ENCODE measurements around the gene RAB11FIP5.
"Not testable (repeated sequence)": the region's sequence is repeated elsewhere in the genome, so short reads cannot be mapped to it uniquely, and the experiment has no call there.

The RAB11FIP5 gene

DNA sequence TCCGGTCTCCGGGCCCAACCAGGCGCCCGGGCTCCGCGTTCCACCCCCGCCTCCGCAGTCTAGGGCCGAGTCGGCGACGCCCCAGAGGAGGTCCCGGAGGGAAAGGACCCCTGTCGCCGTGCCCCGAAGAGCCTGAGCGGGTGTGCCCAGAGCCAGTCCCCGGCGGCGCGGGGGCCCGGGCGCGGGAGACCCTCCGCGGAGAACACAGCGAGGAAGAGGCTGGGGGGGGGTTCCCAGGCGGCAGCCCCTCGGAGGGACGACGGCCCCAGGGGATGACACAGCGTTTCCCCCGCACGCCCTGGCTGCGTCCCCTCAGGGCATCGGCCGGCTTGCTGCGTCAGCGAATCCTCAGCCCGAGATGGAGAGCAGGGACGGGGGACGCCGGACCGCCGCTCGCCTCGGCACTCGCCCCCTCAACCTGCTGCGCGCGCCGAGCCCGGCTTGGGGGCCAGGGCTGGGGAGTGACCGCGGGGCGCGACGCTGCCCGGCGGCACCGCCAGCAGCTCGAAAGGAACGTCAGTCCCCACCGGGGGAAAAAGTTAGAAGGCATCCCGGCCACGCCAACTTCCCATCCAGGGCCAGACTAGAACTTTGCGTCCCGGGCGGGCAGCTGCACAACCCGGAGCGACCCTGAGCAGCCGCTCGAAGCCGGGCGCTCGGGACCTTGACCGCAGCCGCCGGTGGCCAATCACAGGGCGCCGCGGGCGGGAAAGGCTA is 41.9 kb downstream of the RAB11FIP5 start:
- Histone ChIP-seq H3K4me1 (ENCODE audit: control insufficient read depth, insufficient read depth, low read length) (peaks cover 21% of the 10 kb centered on the region), H3K9ac (ENCODE audit: low read length) (peak overlapping the region; percentile 73), H3K4me3 (ENCODE audit: low read length) (peak overlapping the region; percentile 94), H3K27me3 (ENCODE audit: control insufficient read depth, insufficient read depth, low read length) (no peaks in the 10 kb centered on the region), H3K36me3 (ENCODE audit: control insufficient read depth, insufficient read depth, low read length) (no peaks in the 10 kb centered on the region), H3K9me3 (ENCODE audit: control insufficient read depth, low read length) (no peaks in the 10 kb centered on the region)

DNA sequence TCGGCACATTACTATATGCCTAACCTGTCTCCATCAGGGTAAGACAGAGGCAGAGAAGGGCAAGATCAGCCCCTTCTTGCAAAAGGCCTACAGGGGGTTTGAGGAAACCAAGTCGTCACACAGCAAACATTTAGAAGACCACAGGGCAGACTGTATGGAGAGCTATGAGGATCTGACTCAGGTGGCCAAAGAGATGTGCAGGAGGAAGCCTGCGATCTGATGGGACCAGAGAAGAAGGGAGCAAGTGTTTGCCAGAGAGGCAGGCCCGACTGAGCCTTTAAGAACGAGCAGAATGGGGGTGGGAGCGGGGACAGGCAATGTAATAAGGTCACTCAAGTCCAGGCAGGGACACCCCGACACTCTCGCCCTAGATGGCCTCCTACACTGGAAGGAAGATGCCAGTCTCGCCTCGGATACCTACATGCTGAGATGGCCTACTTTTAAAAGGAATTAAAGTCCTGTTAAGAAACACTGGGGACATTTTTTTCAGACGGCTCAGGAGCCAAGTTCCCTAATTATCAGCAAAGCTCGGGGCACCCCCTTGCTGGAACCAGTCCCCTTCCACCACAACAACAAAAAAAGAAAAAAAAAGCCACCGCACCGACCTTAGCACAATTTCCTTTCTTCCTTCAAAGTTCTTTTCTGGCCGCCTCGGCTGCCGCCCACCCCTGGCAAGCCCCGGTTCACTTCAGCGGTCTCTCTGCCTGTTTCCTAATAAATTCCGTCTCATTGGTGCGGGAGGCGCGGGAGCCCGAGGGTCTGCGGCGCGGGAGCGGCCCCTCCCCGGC is 42.7 kb downstream of the RAB11FIP5 start:
- Histone ChIP-seq H3K9me3 (ENCODE audit: control insufficient read depth, low read length) (no peaks in the 10 kb centered on the region), H3K9ac (ENCODE audit: low read length) (peak overlapping the region; percentile 73), H3K4me1 (ENCODE audit: control insufficient read depth, insufficient read depth, low read length) (peaks cover 21% of the 10 kb centered on the region), H3K36me3 (ENCODE audit: control insufficient read depth, insufficient read depth, low read length) (no peaks in the 10 kb centered on the region), H3K27me3 (ENCODE audit: control insufficient read depth, insufficient read depth, low read length) (no peaks in the 10 kb centered on the region), H3K4me3 (ENCODE audit: low read length) (peak overlapping the region; percentile 69)

GRCh38 chr2:73069041-73069854 is 43.5 kb downstream of the RAB11FIP5 start:
- H3K9me3 ChIP-seq (ENCODE audit: control insufficient read depth, low read length), result no peaks in the 10 kb centered on the region
- H3K9ac ChIP-seq (ENCODE audit: low read length), result peak overlapping the region; percentile 73
- H3K27me3 ChIP-seq (ENCODE audit: control insufficient read depth, insufficient read depth, low read length), result no peaks in the 10 kb centered on the region
- no peak overlapping the region for H3K4me3 ChIP-seq (ENCODE audit: low read length)
- peaks cover 24% of the 10 kb centered on the region for H3K4me1 ChIP-seq (ENCODE audit: control insufficient read depth, insufficient read depth, low read length)
- no peaks in the 10 kb centered on the region for H3K36me3 ChIP-seq (ENCODE audit: control insufficient read depth, insufficient read depth, low read length)

DNA sequence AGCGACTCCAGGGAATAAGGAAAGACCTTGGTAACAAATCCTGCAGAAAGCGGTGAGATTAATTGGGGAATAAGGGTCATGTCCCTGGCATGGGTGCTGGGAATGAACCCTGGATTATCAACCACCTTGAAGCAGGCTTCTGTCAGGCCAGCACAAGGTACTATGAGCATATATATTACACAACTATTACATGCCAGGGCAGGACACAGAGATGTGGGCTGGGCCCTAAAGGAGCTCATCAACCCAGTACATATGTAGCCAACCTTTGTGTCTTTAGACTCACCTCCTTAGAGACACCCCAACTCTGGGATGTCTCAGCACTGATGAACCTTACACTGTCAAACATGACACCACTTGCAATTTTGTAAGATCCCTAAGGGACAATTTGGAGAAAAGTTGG is 44.6 kb downstream of the RAB11FIP5 start:
- no peaks in the 10 kb centered on the region for H3K9me3 ChIP-seq (ENCODE audit: control insufficient read depth, low read length)
- no peak overlapping the region for H3K4me3 ChIP-seq (ENCODE audit: low read length)
- no peaks in the 10 kb centered on the region for H3K27me3 ChIP-seq (ENCODE audit: control insufficient read depth, insufficient read depth, low read length)
- H3K36me3 ChIP-seq (ENCODE audit: control insufficient read depth, insufficient read depth, low read length), result no peaks in the 10 kb centered on the region
- H3K4me1 ChIP-seq (ENCODE audit: control insufficient read depth, insufficient read depth, low read length), result peaks cover 35% of the 10 kb centered on the region
- H3K9ac ChIP-seq (ENCODE audit: low read length), result no peak overlapping the region

GRCh38 chr2:73067043-73067442 is 45.7 kb downstream of the RAB11FIP5 start:
- Histone ChIP-seq H3K27me3 (ENCODE audit: control insufficient read depth, insufficient read depth, low read length) (no peaks in the 10 kb centered on the region), H3K4me1 (ENCODE audit: control insufficient read depth, insufficient read depth, low read length) (peaks cover 32% of the 10 kb centered on the region), H3K9me3 (ENCODE audit: control insufficient read depth, low read length) (no peaks in the 10 kb centered on the region), H3K4me3 (ENCODE audit: low read length) (no peak overlapping the region), H3K9ac (ENCODE audit: low read length) (no peak overlapping the region), H3K36me3 (ENCODE audit: control insufficient read depth, insufficient read depth, low read length) (no peaks in the 10 kb centered on the region)

DNA sequence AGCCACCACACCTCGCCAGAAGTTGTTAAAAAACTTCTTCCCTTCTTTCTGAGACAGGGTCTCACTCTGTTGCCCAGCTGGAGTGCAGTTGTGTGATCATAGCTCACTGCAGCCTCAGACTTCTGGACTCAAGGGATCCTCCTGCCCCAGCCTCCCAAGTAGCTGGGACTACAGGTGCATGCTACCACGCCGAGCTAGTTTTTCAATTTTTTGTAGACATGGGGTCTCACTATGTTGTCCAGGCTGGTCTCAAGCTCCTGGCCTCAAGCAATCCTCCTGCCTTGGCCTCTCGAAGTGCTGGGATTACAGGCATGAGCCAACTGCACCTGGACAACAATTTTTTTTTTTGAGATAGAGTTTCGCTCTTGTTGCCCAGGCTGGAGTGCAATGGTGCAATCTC is 47.7 kb downstream of the RAB11FIP5 start:
- not testable (repeated sequence) for H3K9ac ChIP-seq (ENCODE audit: low read length); H3K4me3 ChIP-seq (ENCODE audit: low read length); H3K27me3 ChIP-seq (ENCODE audit: control insufficient read depth, insufficient read depth, low read length); H3K36me3 ChIP-seq (ENCODE audit: control insufficient read depth, insufficient read depth, low read length); H3K9me3 ChIP-seq (ENCODE audit: control insufficient read depth, low read length)
- peaks cover 26% of the 10 kb centered on the region for H3K4me1 ChIP-seq (ENCODE audit: control insufficient read depth, insufficient read depth, low read length)

DNA sequence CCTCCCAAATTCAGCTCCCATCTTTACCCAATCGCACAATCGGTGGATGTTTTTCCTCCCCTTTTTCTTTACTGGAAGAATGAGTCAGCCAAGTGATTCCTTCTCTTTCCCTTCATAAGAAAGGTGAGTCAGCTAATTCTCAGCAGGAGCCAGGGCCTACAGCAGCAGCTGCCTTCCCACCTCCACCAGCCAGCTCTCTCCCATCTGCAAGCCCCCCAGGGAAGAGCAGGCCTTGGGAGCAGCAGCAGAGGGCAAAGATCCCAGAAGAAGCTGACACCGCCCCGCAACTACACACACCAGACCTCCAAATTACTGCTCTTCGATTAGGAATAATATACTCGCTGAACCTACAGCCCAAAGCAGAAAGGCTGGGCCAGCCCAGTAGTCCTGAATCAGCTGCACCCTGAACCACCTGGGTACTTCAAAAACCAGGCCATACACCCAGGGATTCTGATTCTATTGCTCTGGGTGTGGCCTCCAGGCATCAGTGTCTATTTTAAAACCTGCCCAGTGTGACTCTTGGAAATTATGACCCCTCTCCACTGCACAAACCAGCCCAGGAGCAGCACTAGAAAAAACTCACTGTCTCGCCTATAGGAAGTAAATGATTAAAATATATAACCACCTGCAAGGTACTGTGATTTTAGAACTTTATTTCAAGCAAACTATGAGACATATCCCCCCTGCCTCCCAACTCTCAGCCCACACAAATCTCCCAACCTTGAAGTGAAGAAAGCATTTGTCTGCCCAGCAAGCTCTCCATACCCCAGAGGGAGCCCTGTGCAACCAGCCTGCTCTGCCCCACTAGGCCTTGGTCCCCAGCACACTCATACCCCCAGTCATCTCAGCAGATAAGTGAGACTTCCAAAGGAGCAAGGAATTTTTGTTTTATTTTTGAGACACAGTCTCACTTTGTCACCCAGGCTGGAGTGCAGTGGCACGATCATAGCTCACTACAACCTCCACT is 48.6 kb downstream of the RAB11FIP5 start:
- Histone ChIP-seq H3K27me3 (ENCODE audit: control insufficient read depth, insufficient read depth, low read length) (no peaks in the 10 kb centered on the region), H3K4me1 (ENCODE audit: control insufficient read depth, insufficient read depth, low read length) (peaks cover 18% of the 10 kb centered on the region), H3K36me3 (ENCODE audit: control insufficient read depth, insufficient read depth, low read length) (no peaks in the 10 kb centered on the region), H3K9me3 (ENCODE audit: control insufficient read depth, low read length) (no peaks in the 10 kb centered on the region), H3K9ac (ENCODE audit: low read length) (no peak overlapping the region), H3K4me3 (ENCODE audit: low read length) (no peak overlapping the region)

GRCh38 chr2:73063472-73063871 is 49.3 kb downstream of the RAB11FIP5 start:
- H3K4me3 ChIP-seq (ENCODE audit: low read length), result no peak overlapping the region
- no peaks in the 10 kb centered on the region for H3K27me3 ChIP-seq (ENCODE audit: control insufficient read depth, insufficient read depth, low read length)
- H3K9me3 ChIP-seq (ENCODE audit: control insufficient read depth, low read length), result no peaks in the 10 kb centered on the region
- H3K36me3 ChIP-seq (ENCODE audit: control insufficient read depth, insufficient read depth, low read length), result no peaks in the 10 kb centered on the region
- H3K4me1 ChIP-seq (ENCODE audit: control insufficient read depth, insufficient read depth, low read length), result peaks cover 15% of the 10 kb centered on the region
- no peak overlapping the region for H3K9ac ChIP-seq (ENCODE audit: low read length)

- H3K36me3 ChIP-seq (ENCODE audit: control insufficient read depth, insufficient read depth, low read length), result no peaks in the 10 kb centered on the region
- H3K4me1 ChIP-seq (ENCODE audit: control insufficient read depth, insufficient read depth, low read length), result peaks cover 10% of the 10 kb centered on the region
- no peaks in the 10 kb centered on the region for H3K27me3 ChIP-seq (ENCODE audit: control insufficient read depth, insufficient read depth, low read length)
- no peaks in the 10 kb centered on the region for H3K9me3 ChIP-seq (ENCODE audit: control insufficient read depth, low read length)
- H3K4me3 ChIP-seq (ENCODE audit: low read length), result no peak overlapping the region
- H3K9ac ChIP-seq (ENCODE audit: low read length), result no peak overlapping the region
These were observed 53.6 kb downstream of the RAB11FIP5 start for GRCh38 chr2:73059106-73059505.

DNA sequence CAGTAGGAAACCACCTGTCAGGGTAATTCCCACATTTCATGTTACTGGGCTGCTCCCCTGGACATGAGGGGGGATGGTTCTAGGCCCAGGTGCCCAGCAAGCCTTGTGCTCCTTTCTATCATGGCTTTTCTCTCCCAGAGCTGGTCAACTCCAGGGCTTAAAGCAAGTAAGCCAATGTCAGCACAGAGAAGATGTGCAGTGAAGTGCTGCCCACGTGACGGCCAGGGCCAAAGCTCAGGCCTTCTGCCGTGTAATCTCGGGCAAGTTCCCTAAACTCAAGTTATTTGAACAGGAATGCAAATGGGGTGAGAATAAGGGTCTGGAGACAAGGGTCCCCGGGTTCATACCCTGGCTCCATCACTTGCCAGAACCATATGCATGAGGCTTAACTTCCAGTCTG is 57.8 kb downstream of the RAB11FIP5 start:
- Histone ChIP-seq H3K4me1 (ENCODE audit: control insufficient read depth, insufficient read depth, low read length) (no peaks in the 10 kb centered on the region), H3K27me3 (ENCODE audit: control insufficient read depth, insufficient read depth, low read length) (no peaks in the 10 kb centered on the region), H3K9ac (ENCODE audit: low read length) (no peak overlapping the region), H3K9me3 (ENCODE audit: control insufficient read depth, low read length) (no peaks in the 10 kb centered on the region), H3K36me3 (ENCODE audit: control insufficient read depth, insufficient read depth, low read length) (no peaks in the 10 kb centered on the region), H3K4me3 (ENCODE audit: low read length) (no peak overlapping the region)

GRCh38 chr2:73053316-73054114 is 59.2 kb downstream of the RAB11FIP5 start:
- no peak overlapping the region for H3K9ac ChIP-seq (ENCODE audit: low read length)
- H3K36me3 ChIP-seq (ENCODE audit: control insufficient read depth, insufficient read depth, low read length), result no peaks in the 10 kb centered on the region
- no peaks in the 10 kb centered on the region for H3K9me3 ChIP-seq (ENCODE audit: control insufficient read depth, low read length)

More at GRCh38 chr2:73053316-73054114, 59.2 kb downstream of the RAB11FIP5 start:
- Histone ChIP-seq H3K4me3 (ENCODE audit: low read length) (no peak overlapping the region), H3K4me1 (ENCODE audit: control insufficient read depth, insufficient read depth, low read length) (no peaks in the 10 kb centered on the region), H3K27me3 (ENCODE audit: control insufficient read depth, insufficient read depth, low read length) (no peaks in the 10 kb centered on the region)

Measured in mucosa of stomach (tissue), 1 donor.